ENCODE measurements around the gene HES5. TPM values are rescaled to one million over a fixed set of nuclear protein-coding genes. Genes with fewer than 3 reads are reported as not detected.

The HES5 gene
- total and polyA plus RNA-seq, 10 of the 15 experiments (the other 5 are each of a cell fraction or from before 2014, with no cell fraction given), result 0.12 to 0.15 TPM; not detected in 8

DNA sequence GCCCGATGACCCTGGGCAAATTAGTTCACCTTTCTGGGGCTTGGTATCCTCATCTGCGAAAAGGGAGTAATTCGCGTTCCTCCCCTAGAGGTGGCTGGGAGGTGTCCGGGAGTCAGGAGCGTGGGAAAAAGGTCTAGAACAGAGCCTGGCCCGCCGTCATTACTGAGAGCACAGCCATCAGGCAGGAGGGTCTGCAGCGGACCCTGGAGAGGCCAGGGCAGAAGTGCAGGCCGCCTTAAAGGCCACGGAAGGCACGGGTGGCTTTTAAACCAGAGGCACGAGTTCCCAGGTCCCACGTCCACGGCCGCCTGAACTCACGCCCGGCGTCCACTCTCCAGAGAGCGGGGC is 4.5 kb downstream of the HES5 start (continued):
- no peak for TF ChIP-seq SIX5 (IDR thresholded peaks at IDR 0.05; ENCODE audit: low read depth, low read length, severe bottlenecking)
- TF ChIP-seq, protein P1, sequence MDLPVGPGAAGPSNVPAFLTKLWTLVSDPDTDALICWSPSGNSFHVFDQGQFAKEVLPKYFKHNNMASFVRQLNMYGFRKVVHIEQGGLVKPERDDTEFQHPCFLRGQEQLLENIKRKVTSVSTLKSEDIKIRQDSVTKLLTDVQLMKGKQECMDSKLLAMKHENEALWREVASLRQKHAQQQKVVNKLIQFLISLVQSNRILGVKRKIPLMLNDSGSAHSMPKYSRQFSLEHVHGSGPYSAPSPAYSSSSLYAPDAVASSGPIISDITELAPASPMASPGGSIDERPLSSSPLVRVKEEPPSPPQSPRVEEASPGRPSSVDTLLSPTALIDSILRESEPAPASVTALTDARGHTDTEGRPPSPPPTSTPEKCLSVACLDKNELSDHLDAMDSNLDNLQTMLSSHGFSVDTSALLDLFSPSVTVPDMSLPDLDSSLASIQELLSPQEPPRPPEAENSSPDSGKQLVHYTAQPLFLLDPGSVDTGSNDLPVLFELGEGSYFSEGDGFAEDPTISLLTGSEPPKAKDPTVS (IDR thresholded peaks at IDR 0.05; ENCODE audit: low read depth, low read length), result no peak
- no peak for TF ChIP-seq SMARCA5 (IDR thresholded peaks at IDR 0.05)
- TF ChIP-seq, protein P2, sequence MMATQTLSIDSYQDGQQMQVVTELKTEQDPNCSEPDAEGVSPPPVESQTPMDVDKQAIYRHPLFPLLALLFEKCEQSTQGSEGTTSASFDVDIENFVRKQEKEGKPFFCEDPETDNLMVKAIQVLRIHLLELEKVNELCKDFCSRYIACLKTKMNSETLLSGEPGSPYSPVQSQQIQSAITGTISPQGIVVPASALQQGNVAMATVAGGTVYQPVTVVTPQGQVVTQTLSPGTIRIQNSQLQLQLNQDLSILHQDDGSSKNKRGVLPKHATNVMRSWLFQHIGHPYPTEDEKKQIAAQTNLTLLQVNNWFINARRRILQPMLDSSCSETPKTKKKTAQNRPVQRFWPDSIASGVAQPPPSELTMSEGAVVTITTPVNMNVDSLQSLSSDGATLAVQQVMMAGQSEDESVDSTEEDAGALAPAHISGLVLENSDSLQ (IDR thresholded peaks at IDR 0.05), result no peak
- no peak for TF ChIP-seq PAX5 (IDR thresholded peaks at IDR 0.05; ENCODE audit: borderline replicate concordance, low read depth, low read length)

DNA sequence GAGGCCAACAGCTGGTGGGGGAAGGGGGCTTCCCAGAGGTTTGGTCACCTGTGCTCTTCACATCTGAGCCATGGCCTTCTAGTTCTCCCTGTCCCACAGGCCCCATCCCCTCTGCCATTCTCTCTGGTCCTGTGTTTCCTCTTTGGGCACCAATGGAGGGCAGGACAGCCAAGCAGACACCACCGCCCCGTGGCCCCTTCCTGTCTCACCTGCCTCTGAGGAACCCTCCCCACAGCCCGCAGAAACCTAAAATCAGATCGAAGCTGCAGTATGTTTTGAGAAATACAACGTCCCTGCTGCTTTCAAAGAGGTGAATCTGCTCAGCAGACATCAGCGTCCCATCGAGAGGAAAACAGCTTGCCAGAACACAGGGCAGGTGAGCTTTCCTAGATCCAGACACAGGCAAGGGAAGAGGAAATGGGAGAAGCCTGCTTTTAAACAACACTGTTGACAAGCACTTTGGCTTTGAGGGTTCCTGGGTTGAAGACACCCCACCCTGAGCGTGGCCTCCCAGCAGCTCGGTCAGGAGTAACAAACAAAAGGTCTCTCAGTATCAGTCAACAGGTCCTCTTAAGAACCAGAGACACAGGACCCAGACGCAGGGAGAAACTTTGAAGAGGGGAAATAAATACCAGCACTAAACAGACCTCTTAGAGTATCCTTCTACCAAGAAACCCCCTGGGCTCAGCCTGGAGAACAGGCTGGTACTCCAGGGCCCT is 6.0 kb downstream of the HES5 start:
- ChIA-PET SMC1A (ENCODE audit: uncharacterized antibody, unreplicated experiment) (interaction anchor here (0.7 to 1.5 kb wide), 6 partner anchors 23 to 111 kb away, joined by 3 to 11 read pairs (median 3); partner anchors contain the start of gene PEX10), RAD21 (ENCODE audit: unreplicated experiment) (interaction anchor here (1.0 to 5.9 kb wide), 5 partner anchors 23 to 132 kb away, joined by 3 to 86 read pairs (median 4); partner anchors contain the start of genes PEX10 and RER1), CTCF (interaction anchor here (0.6 to 3.8 kb wide), 15 partner anchors 14 to 329 kb away, joined by 3 to 28 read pairs (median 4); partner anchors contain the start of genes FAAP20 and TNFRSF14), POLR2A (interaction anchor here (0.8 to 3.7 kb wide), 3 partner anchors 22 to 53 kb away, joined by 3 to 19 read pairs (median 3); no protein-coding TSS in a partner anchor)
- in situ Hi-C loops (cut with MboI) (loop anchor here (10.0 kb wide), 1 partner anchor 319 kb away; no protein-coding TSS in a partner anchor), intact Hi-C loops (cut with micrococcal nuclease; ENCODE audit: unreplicated experiment) (loop anchor here (2.0 kb wide), 1 partner anchor 109 kb away; no protein-coding TSS in a partner anchor)
- peaks cover 6 to 20% of the 10 kb centered on the region in 2 experiments; a peak in 3 of 4 replicates for H3K36me3 ChIP-seq (ENCODE audit: control insufficient read depth in 2 of 2, insufficient read depth in 2 of 2, low read length in 1 of 2)
- WGBS (ENCODE audit: insufficient coverage, insufficient replicate concordance, low lambda C conversion rate, missing lambda C conversion rate), result 52% methylated on average over 10 of the region's 10 CpGs
- peak overlapping the region; percentile 85 for H3K4me2 ChIP-seq (ENCODE audit: control insufficient read depth, insufficient read depth)
- TF ChIP-seq STAT3 (IDR thresholded peaks at IDR 0.05; ENCODE audit: low read depth, low read length) (no peak), NFYB (IDR thresholded peaks at IDR 0.05; ENCODE audit: insufficient read depth, low read depth, low read length) (no peak)
- 0 out of 4 replicates have a peak, but pooled peaks cover 0 to 4% of the 10 kb centered on the region in 2 experiments for H3K27me3 ChIP-seq (replicated peaks in 1 of 2; ENCODE audit: control insufficient read depth in 2 of 2, insufficient read depth in 2 of 2, low read length in 1 of 2)
- DNase-seq (ENCODE audit: low read depth, low spot score) (no peak), FAIRE-seq (no peak), ATAC-seq (no peak)
- peak overlapping the region; percentile 98 for H3K4me3 ChIP-seq
- H3K79me2 ChIP-seq (ENCODE audit: control insufficient read depth, insufficient read depth, low read length), result peaks cover 36% of the 10 kb centered on the region
- no peak overlapping the region for H2AFZ ChIP-seq (ENCODE audit: control insufficient read depth, low read depth, low read length)
- no peak overlapping the region; the same call in 1 of the 2 replicates for H3K27ac ChIP-seq (ENCODE audit: control insufficient read depth, insufficient read depth)
- peaks cover 3% of the 10 kb centered on the region; the same call in 1 of the 2 replicates for H4K20me1 ChIP-seq (ENCODE audit: control insufficient read depth, insufficient read depth)
- peaks cover 25% of the 10 kb centered on the region for H3K4me1 ChIP-seq (ENCODE audit: control insufficient read depth, insufficient read depth, low read length)
- no TSS peak for BruUV-seq (replicated peaks)
- no peaks in the 10 kb centered on the region for H3K9me3 ChIP-seq (replicated peaks; ENCODE audit: control insufficient read depth, insufficient read depth, low read length)
- H3K9ac ChIP-seq (ENCODE audit: control insufficient read depth, insufficient read depth, low read length), result peak overlapping the region; percentile 72; the same call in 1 of the 2 replicates
